GM12878 (cell line): Measurements from ENCODE around the gene SKOR2.

Source experiments
- BMI1 ChIP-seq: fragments of 450-650 bp; IDR thresholded peaks from 2 replicates; pipeline ENCODE4 v1.6.1; 2016; ENCODE audit warnings: mild to moderate bottlenecking, moderate library complexity, borderline replicate concordance
- FOXK2 ChIP-seq: fragments of 450-650 bp; IDR thresholded peaks from 2 replicates; pipeline ENCODE4 v1.6.1; 2017; ENCODE audit warnings: mild to moderate bottlenecking, moderate library complexity
- HDAC2 ChIP-seq: fragments of 200-600 bp; sonication (generic); IDR thresholded peaks from 2 replicates; pipeline ENCODE4 v1.6.1; 2017
- MYB ChIP-seq: fragments of 150-350 bp; IDR thresholded peaks from 2 replicates; pipeline ENCODE4 v1.6.1; 2014; ENCODE audit warnings: mild to moderate bottlenecking, low read depth, low read length, borderline replicate concordance
- POLR2AphosphoS2 ChIP-seq: IDR thresholded peaks from 2 replicates; pipeline ENCODE4 v1.6.1; 2011; ENCODE audit warnings: low read depth, mild to moderate bottlenecking, low read length, improper control_type of control experiment, moderate library complexity
- TF ChIP-seq, protein P1 (sequence below), 3 experiments: IDR thresholded peaks in 2 of 3; conservative IDR thresholded peaks in 1 of 3; 2 replicates each; pipeline ENCODE4 v1.5.1; 2011; ENCODE audit warnings: low read depth in 3 of 3, low read length in 3 of 3, mild to moderate bottlenecking in 3 of 3, control low read depth in 2 of 3, moderate library complexity in 2 of 3, inconsistent platforms in 1 of 3, mixed read lengths in 1 of 3; ENCODE audit not compliant: control insufficient read depth in 2 of 3, insufficient read depth in 1 of 3; ENCODE audit errors: extremely low read depth in 1 of 3

DNA sequence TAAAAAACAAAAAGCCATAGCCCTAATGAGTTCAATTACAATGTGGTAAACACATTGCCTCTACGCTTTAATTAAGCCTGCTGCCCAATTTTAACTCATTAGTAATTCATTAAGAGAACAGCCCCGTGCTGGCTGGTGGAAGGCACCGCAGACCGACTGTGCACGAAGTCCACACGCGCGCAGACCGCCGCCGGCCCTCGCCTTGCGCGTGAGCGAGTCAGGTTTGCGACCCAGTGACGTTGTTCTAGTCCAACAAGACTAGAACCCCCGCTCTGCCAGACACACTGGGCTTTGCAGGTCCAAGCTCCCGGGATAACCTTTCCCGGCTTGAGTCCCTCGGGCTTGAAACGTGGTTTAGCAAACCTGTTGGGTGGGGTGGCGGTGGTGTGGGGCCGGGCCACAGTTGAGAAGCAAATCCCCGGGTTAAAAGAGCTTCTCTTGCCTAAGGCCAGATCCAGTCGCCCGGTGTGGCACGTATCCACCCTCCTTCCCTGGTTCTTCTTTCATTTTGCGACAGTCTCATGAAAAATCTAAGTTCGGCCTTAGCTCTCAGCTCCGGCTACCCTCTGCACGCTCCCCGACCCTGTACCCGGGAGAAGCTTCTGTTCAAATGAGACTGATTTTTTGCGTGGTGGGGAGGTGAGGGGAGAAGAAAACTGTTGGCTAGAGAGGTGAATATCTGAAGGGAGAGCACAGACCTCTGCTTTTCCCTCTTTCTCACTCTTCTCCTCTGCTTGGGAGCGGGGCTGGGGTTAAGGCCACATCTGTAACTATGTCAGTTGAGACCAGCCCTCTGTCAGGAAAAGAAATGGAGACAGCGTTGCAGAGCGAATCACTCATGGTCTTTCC, 11.1 kb upstream of the SKOR2 start:
- TF ChIP-seq FOXK2: no peak
- no peak for TF ChIP-seq HDAC2
- TF ChIP-seq, protein P1, sequence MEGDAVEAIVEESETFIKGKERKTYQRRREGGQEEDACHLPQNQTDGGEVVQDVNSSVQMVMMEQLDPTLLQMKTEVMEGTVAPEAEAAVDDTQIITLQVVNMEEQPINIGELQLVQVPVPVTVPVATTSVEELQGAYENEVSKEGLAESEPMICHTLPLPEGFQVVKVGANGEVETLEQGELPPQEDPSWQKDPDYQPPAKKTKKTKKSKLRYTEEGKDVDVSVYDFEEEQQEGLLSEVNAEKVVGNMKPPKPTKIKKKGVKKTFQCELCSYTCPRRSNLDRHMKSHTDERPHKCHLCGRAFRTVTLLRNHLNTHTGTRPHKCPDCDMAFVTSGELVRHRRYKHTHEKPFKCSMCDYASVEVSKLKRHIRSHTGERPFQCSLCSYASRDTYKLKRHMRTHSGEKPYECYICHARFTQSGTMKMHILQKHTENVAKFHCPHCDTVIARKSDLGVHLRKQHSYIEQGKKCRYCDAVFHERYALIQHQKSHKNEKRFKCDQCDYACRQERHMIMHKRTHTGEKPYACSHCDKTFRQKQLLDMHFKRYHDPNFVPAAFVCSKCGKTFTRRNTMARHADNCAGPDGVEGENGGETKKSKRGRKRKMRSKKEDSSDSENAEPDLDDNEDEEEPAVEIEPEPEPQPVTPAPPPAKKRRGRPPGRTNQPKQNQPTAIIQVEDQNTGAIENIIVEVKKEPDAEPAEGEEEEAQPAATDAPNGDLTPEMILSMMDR (IDR thresholded peaks at IDR 0.05 in 2 of 3, conservative IDR thresholded peaks at IDR 0.05 in 1 of 3; ENCODE audit: control insufficient read depth in 2 of 3, extremely low read depth in 1 of 3, insufficient read depth in 1 of 3, low read depth in 3 of 3, low read length in 3 of 3): no peak
- TF ChIP-seq BMI1: no peak
- no peak for TF ChIP-seq POLR2AphosphoS2
- no peak for TF ChIP-seq MYB
